ENCODE results near the gene KCNE3.

DNA sequence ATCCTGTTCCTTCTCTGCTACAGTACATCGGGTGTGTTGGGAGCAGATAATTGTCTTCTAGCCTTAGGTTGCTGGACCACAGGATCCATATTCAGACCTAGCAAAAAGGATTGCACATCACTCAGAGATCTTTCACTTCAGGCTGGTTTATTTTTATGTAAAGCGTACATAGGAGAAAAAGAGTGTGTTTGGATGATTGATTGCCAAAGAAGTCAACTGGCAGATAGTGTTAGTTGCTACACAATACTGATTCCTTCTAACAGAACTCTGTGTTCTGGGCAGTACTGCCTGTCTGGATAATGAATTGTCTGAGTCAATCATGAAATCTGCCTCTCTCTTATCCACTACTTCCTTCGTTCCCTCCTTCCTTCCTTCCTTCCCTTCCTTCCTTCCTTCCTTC is 38.1 kb downstream of the KCNE3 start:
- TF ChIP-seq, protein P1, sequence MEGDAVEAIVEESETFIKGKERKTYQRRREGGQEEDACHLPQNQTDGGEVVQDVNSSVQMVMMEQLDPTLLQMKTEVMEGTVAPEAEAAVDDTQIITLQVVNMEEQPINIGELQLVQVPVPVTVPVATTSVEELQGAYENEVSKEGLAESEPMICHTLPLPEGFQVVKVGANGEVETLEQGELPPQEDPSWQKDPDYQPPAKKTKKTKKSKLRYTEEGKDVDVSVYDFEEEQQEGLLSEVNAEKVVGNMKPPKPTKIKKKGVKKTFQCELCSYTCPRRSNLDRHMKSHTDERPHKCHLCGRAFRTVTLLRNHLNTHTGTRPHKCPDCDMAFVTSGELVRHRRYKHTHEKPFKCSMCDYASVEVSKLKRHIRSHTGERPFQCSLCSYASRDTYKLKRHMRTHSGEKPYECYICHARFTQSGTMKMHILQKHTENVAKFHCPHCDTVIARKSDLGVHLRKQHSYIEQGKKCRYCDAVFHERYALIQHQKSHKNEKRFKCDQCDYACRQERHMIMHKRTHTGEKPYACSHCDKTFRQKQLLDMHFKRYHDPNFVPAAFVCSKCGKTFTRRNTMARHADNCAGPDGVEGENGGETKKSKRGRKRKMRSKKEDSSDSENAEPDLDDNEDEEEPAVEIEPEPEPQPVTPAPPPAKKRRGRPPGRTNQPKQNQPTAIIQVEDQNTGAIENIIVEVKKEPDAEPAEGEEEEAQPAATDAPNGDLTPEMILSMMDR (IDR thresholded peaks at IDR 0.05; ENCODE audit: insufficient read depth, low read length) = no peak
- TF ChIP-seq, protein P2, sequence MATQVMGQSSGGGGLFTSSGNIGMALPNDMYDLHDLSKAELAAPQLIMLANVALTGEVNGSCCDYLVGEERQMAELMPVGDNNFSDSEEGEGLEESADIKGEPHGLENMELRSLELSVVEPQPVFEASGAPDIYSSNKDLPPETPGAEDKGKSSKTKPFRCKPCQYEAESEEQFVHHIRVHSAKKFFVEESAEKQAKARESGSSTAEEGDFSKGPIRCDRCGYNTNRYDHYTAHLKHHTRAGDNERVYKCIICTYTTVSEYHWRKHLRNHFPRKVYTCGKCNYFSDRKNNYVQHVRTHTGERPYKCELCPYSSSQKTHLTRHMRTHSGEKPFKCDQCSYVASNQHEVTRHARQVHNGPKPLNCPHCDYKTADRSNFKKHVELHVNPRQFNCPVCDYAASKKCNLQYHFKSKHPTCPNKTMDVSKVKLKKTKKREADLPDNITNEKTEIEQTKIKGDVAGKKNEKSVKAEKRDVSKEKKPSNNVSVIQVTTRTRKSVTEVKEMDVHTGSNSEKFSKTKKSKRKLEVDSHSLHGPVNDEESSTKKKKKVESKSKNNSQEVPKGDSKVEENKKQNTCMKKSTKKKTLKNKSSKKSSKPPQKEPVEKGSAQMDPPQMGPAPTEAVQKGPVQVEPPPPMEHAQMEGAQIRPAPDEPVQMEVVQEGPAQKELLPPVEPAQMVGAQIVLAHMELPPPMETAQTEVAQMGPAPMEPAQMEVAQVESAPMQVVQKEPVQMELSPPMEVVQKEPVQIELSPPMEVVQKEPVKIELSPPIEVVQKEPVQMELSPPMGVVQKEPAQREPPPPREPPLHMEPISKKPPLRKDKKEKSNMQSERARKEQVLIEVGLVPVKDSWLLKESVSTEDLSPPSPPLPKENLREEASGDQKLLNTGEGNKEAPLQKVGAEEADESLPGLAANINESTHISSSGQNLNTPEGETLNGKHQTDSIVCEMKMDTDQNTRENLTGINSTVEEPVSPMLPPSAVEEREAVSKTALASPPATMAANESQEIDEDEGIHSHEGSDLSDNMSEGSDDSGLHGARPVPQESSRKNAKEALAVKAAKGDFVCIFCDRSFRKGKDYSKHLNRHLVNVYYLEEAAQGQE (IDR thresholded peaks at IDR 0.05; ENCODE audit: insufficient replicate concordance, low read depth) = no peak
- no peak for TF ChIP-seq SPI1 (IDR thresholded peaks at IDR 0.05; ENCODE audit: borderline replicate concordance, low read depth)
- no peak for TF ChIP-seq POLR2AphosphoS5 (IDR thresholded peaks at IDR 0.05; ENCODE audit: low read depth)
